GM12878 (cell line): ENCODE results near the gene RGS16. TPM values are rescaled to one million over a fixed set of nuclear protein-coding genes. Genes with fewer than 3 reads are reported as not detected.

Source experiments
- ATAC-seq: fragments of 200-7000 bp; cut with Tn5 transposase; 3 replicates; pipeline ENCODE4 v1.9.1; 2020; ENCODE audit warnings: mild to moderate bottlenecking, moderate library complexity
- BruUV-seq: library from RNA; stranded (reverse); fragments of 400-500 nt; replicated peaks from 2 replicates; lab custom pipeline; 2021; lab: Mats Ljungman, UMichigan
- CTCF ChIA-PET: fragments of 300-600 bp; sonication (Branson Sonifier 250); formaldehyde crosslinking; extraction: SDS; loops from one replicate; lab custom pipeline; 2021; ENCODE audit warnings: inconsistent platforms; lab: Yijun Ruan, JAX
- POLR2A ChIA-PET: fragments of 350-600 bp; formaldehyde crosslinking; extraction: SDS; loops from one replicate; lab custom pipeline; 2021; ENCODE audit warnings: inconsistent platforms; lab: Charles Lee
- RAD21 ChIA-PET: fragments of 300-600 bp; sonication (Branson Sonifier 250); formaldehyde crosslinking; loops from one replicate; lab custom pipeline; 2023; ENCODE audit warnings: antibody characterized with exemption; ENCODE audit not compliant: unreplicated experiment; lab: Charles Lee
- SMC1A ChIA-PET: fragments of 300-600 bp; sonication (Branson Sonifier 250); formaldehyde crosslinking; loops from one replicate; lab custom pipeline; 2023; ENCODE audit not compliant: unreplicated experiment, uncharacterized antibody; lab: Charles Lee
- DNase-seq: peaks from one replicate; pipeline ENCODE4 v3.0.0-alpha.2; 2011; ENCODE audit warnings: low read depth, low spot score
- FAIRE-seq: peaks from 3 replicates; lab custom pipeline; 2011; peaks lifted over from hg19 to GRCh38; lab: Jason Lieb, UNC
- H2AFZ ChIP-seq: 2 replicates; pipeline ENCODE4 v1.6.0; 2011; ENCODE audit warnings: low read depth, low read length, control low read depth; ENCODE audit not compliant: control insufficient read depth
- H3K27ac ChIP-seq: 2 replicates; pipeline ENCODE4 v1.5.1; 2011; ENCODE audit warnings: control low read depth; ENCODE audit not compliant: control insufficient read depth, insufficient read depth
- H3K27me3 ChIP-seq, 2 experiments: replicated peaks in 1 of 2; 2 replicates each; pipeline versions ENCODE4 v1.6.0 to v1.6.1; 2011; ENCODE audit warnings: low read length in 1 of 2; ENCODE audit not compliant: control insufficient read depth in 2 of 2, insufficient read depth in 2 of 2
- H3K36me3 ChIP-seq, 2 experiments: 2 replicates each; pipeline ENCODE4 v1.5.1; 2011; ENCODE audit warnings: low read length in 1 of 2; ENCODE audit not compliant: control insufficient read depth in 2 of 2, insufficient read depth in 2 of 2
- H3K4me1 ChIP-seq: 2 replicates; pipeline ENCODE4 v1.6.1; 2011; ENCODE audit warnings: mild to moderate bottlenecking, low read length, moderate library complexity, mixed read lengths; ENCODE audit not compliant: control insufficient read depth, insufficient read depth
- H3K4me2 ChIP-seq: 2 replicates; pipeline ENCODE4 v1.6.0; 2011; ENCODE audit warnings: control low read depth; ENCODE audit not compliant: control insufficient read depth, insufficient read depth
- H3K4me3 ChIP-seq: fragments of 200-600 bp; sonication (generic); 2 replicates; pipeline ENCODE4 v1.5.1; 2016
- H3K79me2 ChIP-seq: 2 replicates; pipeline ENCODE4 v1.6.0; 2011; ENCODE audit warnings: low read length; ENCODE audit not compliant: control insufficient read depth, insufficient read depth
- H3K9ac ChIP-seq: 2 replicates; pipeline ENCODE4 v1.8.0; 2011; ENCODE audit warnings: low read length, control low read depth, mixed read lengths; ENCODE audit not compliant: control insufficient read depth, insufficient read depth
- H3K9me3 ChIP-seq: replicated peaks from 3 replicates; pipeline ENCODE4 v1.5.1; 2011; ENCODE audit warnings: mild to moderate bottlenecking, low read length; ENCODE audit not compliant: control insufficient read depth, insufficient read depth
- H4K20me1 ChIP-seq: 2 replicates; pipeline ENCODE4 v1.6.0; 2011; ENCODE audit not compliant: control insufficient read depth, insufficient read depth
- ATF7 ChIP-seq: fragments of 450-650 bp; IDR thresholded peaks from 2 replicates; pipeline ENCODE4 v1.6.1; 2016; ENCODE audit warnings: low read depth, mild to moderate bottlenecking
- BCL3 ChIP-seq: IDR thresholded peaks from 2 replicates; pipeline ENCODE4 v1.6.1; 2011; ENCODE audit warnings: borderline replicate concordance, low read depth, mild to moderate bottlenecking, moderate library complexity, low read length; ENCODE audit not compliant: insufficient read depth, poor library complexity, severe bottlenecking
- BHLHE40 ChIP-seq, 2 experiments: fragments of 450-650 bp in 1 of 2; IDR thresholded peaks; 2 replicates each; pipeline ENCODE4 v1.6.1; 2011 to 2017; ENCODE audit warnings: low read depth in 2 of 2, borderline replicate concordance in 1 of 2, improper control_type of control experiment in 1 of 2, low read length in 1 of 2, mild to moderate bottlenecking in 1 of 2
- BMI1 ChIP-seq: fragments of 450-650 bp; IDR thresholded peaks from 2 replicates; pipeline ENCODE4 v1.6.1; 2016; ENCODE audit warnings: mild to moderate bottlenecking, moderate library complexity, borderline replicate concordance
- EED ChIP-seq: sonication (generic); IDR thresholded peaks from 2 replicates; pipeline ENCODE4 v1.6.1; 2016; ENCODE audit warnings: antibody characterized with exemption, low read depth
- EP300 ChIP-seq, 2 experiments: fragments of 150-350 bp in 1 of 2; IDR thresholded peaks; 2 replicates each; pipeline ENCODE4 v1.6.1; 2011 to 2012; ENCODE audit warnings: low read depth in 2 of 2, low read length in 2 of 2, borderline replicate concordance in 1 of 2, improper control_type of control experiment in 1 of 2, inconsistent platforms in 1 of 2; ENCODE audit not compliant: control insufficient read depth in 1 of 2
- GATAD2B ChIP-seq: fragments of 450-650 bp; conservative IDR thresholded peaks from 2 replicates; pipeline ENCODE4 v1.6.1; 2017; ENCODE audit warnings: low read depth, mild to moderate bottlenecking, moderate library complexity
- HDGF ChIP-seq: fragments of 450-650 bp; IDR thresholded peaks from 2 replicates; pipeline ENCODE4 v1.6.1; 2016; ENCODE audit warnings: antibody characterized with exemption
- IKZF1 ChIP-seq: fragments of 450-650 bp; conservative IDR thresholded peaks from 2 replicates; pipeline ENCODE4 v1.6.1; 2017; ENCODE audit warnings: antibody characterized with exemption, mild to moderate bottlenecking
- IKZF2 ChIP-seq, 2 experiments: fragments of 450-650 bp; IDR thresholded peaks; 2 replicates each; pipeline ENCODE4 v1.6.1; 2017; ENCODE audit warnings: mild to moderate bottlenecking in 2 of 2, moderate library complexity in 2 of 2
- MEF2A ChIP-seq: IDR thresholded peaks from 2 replicates; pipeline ENCODE4 v1.6.1; 2011; ENCODE audit warnings: low read depth, mild to moderate bottlenecking, low read length, moderate library complexity; ENCODE audit not compliant: insufficient read depth
- MEF2B ChIP-seq: fragments of 450-650 bp; IDR thresholded peaks from 2 replicates; pipeline ENCODE4 v1.6.1; 2018; ENCODE audit warnings: mild to moderate bottlenecking, moderate library complexity; ENCODE audit not compliant: partially characterized antibody, poor library complexity, severe bottlenecking
- NFIC ChIP-seq: IDR thresholded peaks from 2 replicates; pipeline ENCODE4 v1.6.1; 2012; ENCODE audit warnings: low read depth, mild to moderate bottlenecking, inconsistent platforms, low read length, moderate library complexity
- NFYB ChIP-seq: IDR thresholded peaks from 2 replicates; pipeline ENCODE4 v1.6.1; 2011; ENCODE audit warnings: low read depth, mild to moderate bottlenecking, low read length, improper control_type of control experiment, moderate library complexity; ENCODE audit not compliant: insufficient read depth
- NRF1 ChIP-seq: conservative IDR thresholded peaks from 2 replicates; pipeline ENCODE4 v1.6.1; 2011; ENCODE audit warnings: mild to moderate bottlenecking, low read depth, low read length, improper control_type of control experiment
- PAX8 ChIP-seq: fragments of 450-650 bp; IDR thresholded peaks from 2 replicates; pipeline ENCODE4 v1.6.1; 2017; ENCODE audit warnings: mild to moderate bottlenecking, moderate library complexity
- RFX5 ChIP-seq: IDR thresholded peaks from 2 replicates; pipeline ENCODE4 v1.6.1; 2011; ENCODE audit warnings: low read depth, low read length, improper control_type of control experiment
- SIX5 ChIP-seq: IDR thresholded peaks from 2 replicates; pipeline ENCODE4 v1.6.1; 2011; ENCODE audit warnings: mild to moderate bottlenecking, low read depth, low read length, moderate library complexity; ENCODE audit not compliant: severe bottlenecking
- SMAD5 ChIP-seq: IDR thresholded peaks from 2 replicates; pipeline ENCODE4 v1.6.1; 2016; ENCODE audit warnings: antibody characterized with exemption, low read depth
- STAT1 ChIP-seq: fragments of 450-650 bp; conservative IDR thresholded peaks from 2 replicates; pipeline ENCODE4 v1.6.1; 2014; ENCODE audit warnings: antibody characterized with exemption, mild to moderate bottlenecking
- TCF12 ChIP-seq: IDR thresholded peaks from 2 replicates; pipeline ENCODE4 v1.6.1; 2011; ENCODE audit warnings: low read depth, mild to moderate bottlenecking, low read length
- TCF7 ChIP-seq: IDR thresholded peaks from 2 replicates; pipeline ENCODE4 v1.6.1; 2014; ENCODE audit warnings: antibody characterized with exemption, borderline replicate concordance
- ZNF622 ChIP-seq: fragments of 450-650 bp; IDR thresholded peaks from 2 replicates; pipeline ENCODE4 v1.6.1; 2017; ENCODE audit warnings: mild to moderate bottlenecking, inconsistent platforms
- ZSCAN29 ChIP-seq: fragments of 450-650 bp; IDR thresholded peaks from 2 replicates; pipeline ENCODE4 v1.6.1; 2017; ENCODE audit warnings: mild to moderate bottlenecking, moderate library complexity
- WGBS: methylation state at CpG from one replicate; pipeline ENCODE4 v1.1.6; 2016; ENCODE audit warnings: low lambda C conversion rate; ENCODE audit not compliant: insufficient replicate concordance, insufficient coverage; ENCODE audit errors: missing lambda C conversion rate; 5-methylcytosine and 5-hydroxymethylcytosine counted together
- in situ Hi-C: fragments of 300-500 bp; cut with MboI; formaldehyde crosslinking; loops from 9 replicates; pipeline ENCODE4 v1.14.3; 2018; ENCODE audit warnings: mixed read lengths
- intact Hi-C: fragments of 100-400 bp; cut with micrococcal nuclease; formaldehyde crosslinking; loops from one replicate; pipeline ENCODE4 v1.14.2; 2022; ENCODE audit not compliant: unreplicated experiment
- polyA plus RNA-seq, 11 experiments: library from polyadenylated mRNA; depleted of rRNA in 4 of 11; unstranded in 6 of 11; stranded (reverse) in 5 of 11; fragments of >200 nt; fragmentation: Nextera tagmentation in 4 of 11; fragmentation: Illumina TruSeq in 1 of 11; extraction: Ambion mirVana in 4 of 11; extraction: Trizol in 1 of 11; gene quantifications; 1 replicate in 1 of 11; 2 replicates in 10 of 11; pipeline versions ENCODE4 v1.2.1 to v1.2.3, GENCODE V29; 2011 to 2016; ENCODE audit warnings: inconsistent platforms in 2 of 11, missing spikeins in 2 of 11, low read depth in 1 of 11
- total RNA-seq, 4 experiments: library from RNA; depleted of rRNA in 3 of 4; stranded (reverse); fragments of >200 nt in 3 of 4; fragmentation: Illumina TruSeq in 1 of 4; extraction: Trizol in 1 of 4; gene quantifications; 2 replicates each; pipeline versions ENCODE4 v1.2.1 to v1.2.3, GENCODE V29; 2013 to 2021

Gene RGS16
- total and polyA plus RNA-seq, 10 of the 15 experiments (the other 5 are each of a cell fraction or from before 2014, with no cell fraction given) = 16.4 to 58.2 (median 44.6) TPM

- FAIRE-seq (no peak), ATAC-seq (no peak), DNase-seq (no peak)
- Histone ChIP-seq H3K9ac (peak overlapping the region; percentile 22; the same call in 1 of the 2 replicates), H3K36me3 (no peaks in the 10 kb centered on the region), H3K27ac (peak overlapping the region; percentile 54), H3K4me2 (peak overlapping the region; percentile 30), H3K4me3 (peak overlapping the region; percentile 12; the same call in 1 of the 2 replicates), H2AFZ (0 out of 2 replicates have a peak overlapping the region, but pooled peaks have one; percentile 8), H3K9me3 (no peaks in the 10 kb centered on the region), H4K20me1 (no peaks in the 10 kb centered on the region), H3K4me1 (peaks cover 48% of the 10 kb centered on the region), H3K27me3 (no peaks in the 10 kb centered on the region), H3K79me2 (peaks cover 3% of the 10 kb centered on the region)
- POLR2A ChIA-PET = interaction anchor here (1.2 to 1.6 kb wide), 5 partner anchors 8 to 73 kb away, joined by 3 to 6 read pairs (median 4); no protein-coding TSS in a partner anchor
- CTCF ChIA-PET = interaction anchor here (2.2 to 37.4 kb wide), 3 partner anchors 15 to 180 kb away, joined by 5 to 1888 read pairs (median 52); partner anchors contain the start of gene NPL
- SMC1A ChIA-PET = interaction anchor here (0.9 to 28.0 kb wide), 7 partner anchors 8 to 178 kb away, joined by 3 to 1145 read pairs (median 7); partner anchors contain the start of gene NPL
- 67% methylated on average over 9 of the region's 9 CpGs for WGBS
- BruUV-seq = no TSS peak
- intact Hi-C loops = no loop called here
- RAD21 ChIA-PET = interaction anchor here (1.0 to 23.0 kb wide), 8 partner anchors 6 to 175 kb away, joined by 3 to 946 read pairs (median 5); no protein-coding TSS in a partner anchor
- in situ Hi-C loops = no loop called here
- peak in 1 of 2 experiments; percentile 43; a peak in 1 of 4 replicates for TF ChIP-seq BHLHE40 (IDR thresholded peaks at IDR 0.05; ENCODE audit: borderline replicate concordance in 1 of 2, low read depth in 2 of 2, low read length in 1 of 2)
- TF ChIP-seq RFX5 = no peak
- TF ChIP-seq GATAD2B = peak; percentile 38; the same call in 1 of the 2 replicates
- no peak for TF ChIP-seq TCF7
- TF ChIP-seq MEF2B = peak; percentile 87
- no peak for TF ChIP-seq STAT1
- no peak for TF ChIP-seq NFYB
- TF ChIP-seq ZSCAN29 = no peak
- no peak for TF ChIP-seq NRF1
- TF ChIP-seq SMAD5 = no peak
- peak; percentile 21 to 24; a peak in 1 of 4 replicates for TF ChIP-seq IKZF2 (IDR thresholded peaks at IDR 0.05)
- no peak for TF ChIP-seq MEF2A
- TF ChIP-seq EP300 (IDR thresholded peaks at IDR 0.05; ENCODE audit: borderline replicate concordance in 1 of 2, control insufficient read depth in 1 of 2, low read depth in 2 of 2, low read length in 2 of 2) = no peak
- no peak for TF ChIP-seq HDGF
- TF ChIP-seq SIX5 = no peak
- TF ChIP-seq BCL3 = peak; percentile 71
- no peak for TF ChIP-seq BMI1
- TF ChIP-seq ZNF622 = no peak
- TF ChIP-seq ATF7 = no peak
- TF ChIP-seq NFIC = no peak
- TF ChIP-seq TCF12 = peak; percentile 34; the same call in 1 of the 2 replicates
- no peak for TF ChIP-seq PAX8
- TF ChIP-seq IKZF1 = peak; percentile 37; the same call in 1 of the 2 replicates
- peak; percentile 40; the same call in 1 of the 2 replicates for TF ChIP-seq EED
These were observed 4.8 kb upstream of the RGS16 start for GRCh38 chr1:182608845-182609610.
